Neural crest cell (in vitro differentiated cells): ENCODE data around the gene NUAK1. TPM values are rescaled to one million over a fixed set of nuclear protein-coding genes. Genes with fewer than 3 reads are reported as not detected.
A peak's percentile ranks its signal among the peaks of the same experiment; 100 is the strongest.

Experiments used
- DNase-seq: peaks from one replicate; pipeline ENCODE4 v3.0.0; 2021; ENCODE audit warnings: low read depth, mixed read lengths, low spot score
- H3K27ac Mint-ChIP-seq: one replicate; pipeline ENCODE4 v1.8.0; 2021; ENCODE audit warnings: mild to moderate bottlenecking, mixed read lengths; ENCODE audit not compliant: unreplicated experiment
- H3K27me3 Mint-ChIP-seq: 2 replicates; pipeline ENCODE4 v1.8.0; 2021; ENCODE audit warnings: low read depth, mild to moderate bottlenecking, mixed read lengths
- H3K36me3 Mint-ChIP-seq: 2 replicates; pipeline ENCODE4 v1.8.0; 2021; ENCODE audit warnings: low read depth, mild to moderate bottlenecking, mixed read lengths
- H3K4me1 Mint-ChIP-seq: 2 replicates; pipeline ENCODE4 v1.8.0; 2021; ENCODE audit warnings: mixed read lengths
- H3K4me3 Mint-ChIP-seq: one replicate; pipeline ENCODE4 v1.8.0; 2021; ENCODE audit warnings: mild to moderate bottlenecking, mixed read lengths
- H3K9me3 Mint-ChIP-seq: 2 replicates; pipeline ENCODE4 v1.8.0; 2021; ENCODE audit warnings: mixed read lengths
- CTCF ChIP-seq: fragments of 200-600 bp; sonication (generic); conservative IDR thresholded peaks from 2 replicates; pipeline ENCODE4 v1.5.0; 2021; ENCODE audit warnings: antibody characterized with exemption, mild to moderate bottlenecking
- total RNA-seq: library from RNA; stranded (reverse); gene quantifications from 2 replicates; pipeline ENCODE4 v1.2.1, GENCODE V29; 2021

NUAK1 gene
- total RNA-seq, 1 donor from 2014 or later: 35.6 TPM

GRCh38 chr12:106137530-106138356 is 1.0 kb downstream of the NUAK1 start:
- Mint-ChIP-seq H3K27ac (peak overlapping the region; percentile 95), H3K36me3 (peaks cover 5% of the 10 kb centered on the region), H3K4me3 (peak overlapping the region; percentile 98), H3K4me1 (peaks cover 76% of the 10 kb centered on the region), H3K27me3 (peaks cover 2% of the 10 kb centered on the region), H3K9me3 (no peaks in the 10 kb centered on the region)
- TF ChIP-seq CTCF: no peak
- no peak for DNase-seq

- TF ChIP-seq CTCF: peak; percentile 94
- Mint-ChIP-seq H3K4me3 (peak overlapping the region; percentile 98), H3K27ac (no peak overlapping the region), H3K36me3 (peaks cover 3% of the 10 kb centered on the region), H3K9me3 (no peaks in the 10 kb centered on the region), H3K27me3 (peaks cover 4% of the 10 kb centered on the region), H3K4me1 (peaks cover 78% of the 10 kb centered on the region)
- peak; percentile 94 for DNase-seq
Measured at GRCh38 chr12:106136263-106136662, 2.5 kb downstream of the NUAK1 start.

GRCh38 chr12:106135781-106136180 is 3.0 kb downstream of the NUAK1 start:
- H3K27ac Mint-ChIP-seq: peak overlapping the region; percentile 55
- H3K4me1 Mint-ChIP-seq: peaks cover 78% of the 10 kb centered on the region
- no peaks in the 10 kb centered on the region for H3K9me3 Mint-ChIP-seq
- no peak for DNase-seq
- H3K27me3 Mint-ChIP-seq: peaks cover 4% of the 10 kb centered on the region
- H3K36me3 Mint-ChIP-seq: peaks cover 3% of the 10 kb centered on the region
- TF ChIP-seq CTCF: no peak
- peak overlapping the region; percentile 98 for H3K4me3 Mint-ChIP-seq

- peaks cover 4% of the 10 kb centered on the region for H3K27me3 Mint-ChIP-seq
- no peaks in the 10 kb centered on the region for H3K36me3 Mint-ChIP-seq
- H3K27ac Mint-ChIP-seq: no peak overlapping the region
- H3K4me3 Mint-ChIP-seq: peak overlapping the region; percentile 98
- H3K4me1 Mint-ChIP-seq: peaks cover 78% of the 10 kb centered on the region
- no peak for DNase-seq
- no peak for TF ChIP-seq CTCF
- H3K9me3 Mint-ChIP-seq: no peaks in the 10 kb centered on the region
Measured at GRCh38 chr12:106135075-106135474, 3.7 kb downstream of the NUAK1 start.

- peaks cover 76% of the 10 kb centered on the region for H3K4me1 Mint-ChIP-seq
- peak overlapping the region; percentile 98 for H3K4me3 Mint-ChIP-seq
- H3K36me3 Mint-ChIP-seq: no peaks in the 10 kb centered on the region
- peaks cover 4% of the 10 kb centered on the region for H3K27me3 Mint-ChIP-seq
- DNase-seq: no peak
- H3K9me3 Mint-ChIP-seq: no peaks in the 10 kb centered on the region
- no peak for TF ChIP-seq CTCF
- no peak overlapping the region for H3K27ac Mint-ChIP-seq
Measured at GRCh38 chr12:106134294-106134949, 4.3 kb downstream of the NUAK1 start.
